Body of pancreas (tissue), 4 donors: ENCODE data around the gene ADAMTSL3. TPM values are rescaled to one million over a fixed set of nuclear protein-coding genes. Genes with fewer than 3 reads are reported as not detected.
"Not testable (repeated sequence)": the region's sequence is repeated elsewhere in the genome, so short reads cannot be mapped to it uniquely, and the experiment has no call there.

Source experiments
- ATAC-seq: fragments of 150-250 bp; one replicate; pipeline ENCODE4 v1.9.1; 2016
- DNase-seq, 4 donors: peaks; one replicate each; pipeline ENCODE4 v3.0.0-alpha.2; 2019
- H3K27ac ChIP-seq, 4 donors: fragments of 200-600 bp; sonication (generic); 1 replicate in 3 of 4; 2 replicates in 1 of 4; pipeline versions ENCODE4 v1.5.1 to v1.6.1; 2016 to 2019; ENCODE audit warnings: mild to moderate bottlenecking in 1 of 4, mixed read lengths in 1 of 4, moderate library complexity in 1 of 4
- H3K27me3 ChIP-seq, 2 donors: fragments of 200-600 bp; sonication (generic); one replicate each; pipeline ENCODE4 v1.6.0; 2016; ENCODE audit warnings: mild to moderate bottlenecking in 1 of 2
- H3K36me3 ChIP-seq, 2 donors: fragments of 200-600 bp; sonication (generic); replicated peaks in 1 of 2; 2 replicates each; pipeline ENCODE4 v1.5.1; 2016; ENCODE audit warnings: low read depth in 2 of 2; ENCODE audit not compliant: insufficient read depth in 1 of 2
- H3K4me1 ChIP-seq: fragments of 200-600 bp; sonication (generic); one replicate; pipeline ENCODE4 v1.6.0; 2016
- H3K4me3 ChIP-seq, 2 donors: fragments of 200-600 bp; sonication (generic); 1 replicate in 1 of 2; 2 replicates in 1 of 2; pipeline ENCODE4 v1.5.1; 2016 to 2019
- H3K9me3 ChIP-seq, 3 donors: fragments of 200-600 bp; sonication (generic); 1 replicate in 2 of 3; 2 replicates in 1 of 3; pipeline ENCODE4 v1.5.1; 2016
- POLR2A ChIP-seq, 3 donors: fragments of 450-650 bp; IDR thresholded peaks; one replicate each; pipeline ENCODE4 v1.6.1; 2016; ENCODE audit warnings: antibody characterized with exemption in 3 of 3, mild to moderate bottlenecking in 2 of 3
- WGBS, 2 donors: methylation state at CpG; one replicate each; pipeline ENCODE4 v1.1.5; 2017; 5-methylcytosine and 5-hydroxymethylcytosine counted together
- intact Hi-C: fragments of 100-400 bp; cut with DNase I; formaldehyde crosslinking; loops from one replicate; pipeline ENCODE4 v1.15.1; 2023
- total RNA-seq, 2 donors: library from RNA; depleted of rRNA; stranded (reverse); fragments of >200 nt; gene quantifications; one replicate each; pipeline ENCODE4 v1.1.0, GENCODE V29; 2016
- TF ChIP-seq, protein P1 (sequence below), 7 experiments: fragments of 450-650 bp in 4 of 7; fragments of 200-600 bp in 3 of 7; sonication (generic) in 3 of 7; IDR thresholded peaks; one replicate each; pipeline ENCODE4 v1.5.1; 2016 to 2019; ENCODE audit warnings: antibody characterized with exemption in 7 of 7

Gene ADAMTSL3
- total RNA-seq, 2 donors from 2014 or later = 7.8 to 10.2 TPM

DNA sequence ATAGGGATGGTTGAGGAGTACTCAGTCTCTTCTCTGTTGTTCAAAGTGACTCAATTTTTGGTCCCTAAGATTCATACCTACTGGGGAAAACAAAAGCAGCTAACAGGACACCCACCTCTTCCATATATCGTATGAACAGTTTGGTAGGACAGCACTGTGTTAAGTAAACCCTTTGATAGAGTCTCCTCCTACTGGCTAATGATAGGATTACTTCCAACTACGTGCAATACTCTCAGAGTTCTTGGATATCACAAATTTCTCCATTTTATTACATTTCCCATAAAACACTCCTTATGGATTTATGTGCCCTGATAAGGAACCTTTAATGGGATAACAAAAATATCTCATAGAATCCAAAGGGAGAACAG is 381.5 kb downstream of the ADAMTSL3 start:
- H3K4me1 ChIP-seq = peaks cover 11% of the 10 kb centered on the region
- DNase-seq (no peak), ATAC-seq (peak; percentile 80)
- WGBS, 2 donors = 2 to 6% methylated on average over 2 of the region's 2 CpGs
- TF ChIP-seq POLR2A (IDR thresholded peaks at IDR 0.05) = no peak
- TF ChIP-seq, protein P1, sequence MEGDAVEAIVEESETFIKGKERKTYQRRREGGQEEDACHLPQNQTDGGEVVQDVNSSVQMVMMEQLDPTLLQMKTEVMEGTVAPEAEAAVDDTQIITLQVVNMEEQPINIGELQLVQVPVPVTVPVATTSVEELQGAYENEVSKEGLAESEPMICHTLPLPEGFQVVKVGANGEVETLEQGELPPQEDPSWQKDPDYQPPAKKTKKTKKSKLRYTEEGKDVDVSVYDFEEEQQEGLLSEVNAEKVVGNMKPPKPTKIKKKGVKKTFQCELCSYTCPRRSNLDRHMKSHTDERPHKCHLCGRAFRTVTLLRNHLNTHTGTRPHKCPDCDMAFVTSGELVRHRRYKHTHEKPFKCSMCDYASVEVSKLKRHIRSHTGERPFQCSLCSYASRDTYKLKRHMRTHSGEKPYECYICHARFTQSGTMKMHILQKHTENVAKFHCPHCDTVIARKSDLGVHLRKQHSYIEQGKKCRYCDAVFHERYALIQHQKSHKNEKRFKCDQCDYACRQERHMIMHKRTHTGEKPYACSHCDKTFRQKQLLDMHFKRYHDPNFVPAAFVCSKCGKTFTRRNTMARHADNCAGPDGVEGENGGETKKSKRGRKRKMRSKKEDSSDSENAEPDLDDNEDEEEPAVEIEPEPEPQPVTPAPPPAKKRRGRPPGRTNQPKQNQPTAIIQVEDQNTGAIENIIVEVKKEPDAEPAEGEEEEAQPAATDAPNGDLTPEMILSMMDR (IDR thresholded peaks at IDR 0.05) = peak; percentile 9 to 59 (median 47)
- no peak overlapping the region for H3K4me3 ChIP-seq
- no peaks in the 10 kb centered on the region for H3K9me3 ChIP-seq
- intact Hi-C loops = loop anchor here (5.0 kb wide), 1 partner anchor 468 kb away; no protein-coding TSS in a partner anchor
- H3K27me3 ChIP-seq = no peaks in the 10 kb centered on the region
- H3K36me3 ChIP-seq = no peaks in the 10 kb centered on the region
- H3K27ac ChIP-seq = no peak overlapping the region

DNA sequence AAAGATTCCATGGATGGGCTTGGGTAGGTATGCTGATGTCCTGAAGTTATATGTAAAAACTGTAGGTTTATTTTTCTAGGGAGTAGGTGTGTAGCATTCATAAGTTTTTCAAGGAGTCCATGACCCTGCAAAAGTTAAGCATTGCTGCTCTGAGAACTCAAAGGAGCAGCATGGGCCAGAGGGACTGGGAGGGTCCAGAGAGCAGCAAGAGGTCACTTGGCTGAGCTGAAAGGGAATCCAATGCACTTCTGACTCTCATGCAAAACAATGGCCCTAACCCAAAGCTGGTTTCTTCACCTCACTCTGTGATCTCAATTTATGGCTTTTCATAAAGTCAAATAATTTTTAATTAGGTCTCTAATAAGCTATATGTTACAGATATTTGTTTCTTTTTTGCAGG is 383.4 kb downstream of the ADAMTSL3 start:
- Histone ChIP-seq H3K36me3 (no peaks in the 10 kb centered on the region), H3K27ac (no peak overlapping the region), H3K27me3 (no peaks in the 10 kb centered on the region), H3K4me3 (no peak overlapping the region), H3K4me1 (peaks cover 11% of the 10 kb centered on the region), H3K9me3 (no peaks in the 10 kb centered on the region)
- TF ChIP-seq, protein P1 (IDR thresholded peaks at IDR 0.05) = no peak
- TF ChIP-seq POLR2A (IDR thresholded peaks at IDR 0.05) = no peak
- ATAC-seq = no peak
- intact Hi-C loops = loop anchor here (5.0 kb wide), 1 partner anchor 470 kb away; no protein-coding TSS in a partner anchor
- no peak for DNase-seq

- H3K36me3 ChIP-seq, ATAC-seq, H3K9me3 ChIP-seq, intact Hi-C loops, H3K4me1 ChIP-seq, H3K27me3 ChIP-seq, H3K4me3 ChIP-seq, DNase-seq, H3K27ac ChIP-seq: not testable (repeated sequence)
- WGBS, 2 donors = 82 to 84% methylated on average over 16 to 17 of the region's 18 CpGs
Measured at GRCh38 chr15:84042434-84043056, 388.6 kb downstream of the ADAMTSL3 start.

- 74 to 83% methylated on average over 4 of the region's 4 CpGs for WGBS, 2 donors
- Histone ChIP-seq H3K4me1 (no peaks in the 10 kb centered on the region), H3K27ac (no peak overlapping the region), H3K36me3 (no peaks in the 10 kb centered on the region), H3K27me3 (no peaks in the 10 kb centered on the region), H3K9me3 (no peaks in the 10 kb centered on the region), H3K4me3 (peak overlapping the region in 1 of 2 donors; percentile 5)
- DNase-seq = no peak
- no peak for TF ChIP-seq POLR2A (IDR thresholded peaks at IDR 0.05)
- TF ChIP-seq, protein P1 (IDR thresholded peaks at IDR 0.05) = no peak
- intact Hi-C loops = no loop called here
- no peak for ATAC-seq
Measured at GRCh38 chr15:84046064-84046637, 392.2 kb downstream of the ADAMTSL3 start.

GRCh38 chr15:84049480-84049879 is 395.6 kb downstream of the ADAMTSL3 start:
- H3K27ac ChIP-seq, H3K4me3 ChIP-seq, H3K27me3 ChIP-seq, H3K9me3 ChIP-seq, H3K36me3 ChIP-seq, intact Hi-C loops, DNase-seq, ATAC-seq, H3K4me1 ChIP-seq: not testable (repeated sequence)
- 53 to 67% methylated on average over 4 of the region's 4 CpGs for WGBS, 2 donors

GRCh38 chr15:84050076-84050475 is 396.2 kb downstream of the ADAMTSL3 start:
- Histone ChIP-seq H3K27me3 (no peaks in the 10 kb centered on the region), H3K4me3 (no peak overlapping the region), H3K27ac (no peak overlapping the region), H3K9me3 (no peaks in the 10 kb centered on the region), H3K36me3 (no peaks in the 10 kb centered on the region), H3K4me1 (no peaks in the 10 kb centered on the region)
- TF ChIP-seq POLR2A (IDR thresholded peaks at IDR 0.05) = no peak
- TF ChIP-seq, protein P1 (IDR thresholded peaks at IDR 0.05) = no peak
- ATAC-seq (no peak), DNase-seq (no peak)
- WGBS, 2 donors = 67 to 70% methylated on average over 3 of the region's 3 CpGs
- intact Hi-C loops = no loop called here

DNA sequence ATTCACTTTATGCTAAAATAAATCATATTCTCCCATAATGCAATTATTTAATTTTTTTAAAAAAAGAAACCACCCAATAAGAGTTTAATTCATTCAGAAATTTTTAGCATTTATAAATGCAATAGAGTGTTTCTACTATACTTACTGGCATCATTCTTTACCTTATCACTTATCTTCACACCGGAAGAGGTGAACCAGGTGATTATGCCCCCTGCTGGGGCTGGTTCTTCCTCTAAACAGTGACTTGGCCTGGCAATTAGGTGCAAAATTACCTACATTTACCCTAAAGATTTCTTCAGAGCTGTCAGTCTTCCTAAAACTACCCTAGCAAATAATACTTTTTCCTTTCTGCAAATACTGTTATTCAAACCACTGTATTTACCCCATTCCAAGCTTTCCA is 397.2 kb downstream of the ADAMTSL3 start:
- H3K27ac ChIP-seq, H3K4me3 ChIP-seq, ATAC-seq, H3K36me3 ChIP-seq, intact Hi-C loops, H3K9me3 ChIP-seq, H3K4me1 ChIP-seq, H3K27me3 ChIP-seq, DNase-seq: not testable (repeated sequence)
- WGBS, 2 donors = 22% methylated on average over 1 of the region's 1 CpG; no CpG with 5 or more reads in 1 of the 2 donors

GRCh38 chr15:84054544-84054943 is 400.6 kb downstream of the ADAMTSL3 start:
- H3K4me1 ChIP-seq, ATAC-seq, H3K4me3 ChIP-seq, DNase-seq, H3K9me3 ChIP-seq, H3K27ac ChIP-seq, H3K36me3 ChIP-seq, intact Hi-C loops, H3K27me3 ChIP-seq: not testable (repeated sequence)
- WGBS, 2 donors = 29 to 39% methylated on average over 1 of the region's 1 CpG
